ENCODE results near the gene CYP3A4. TPM values are rescaled to one million over a fixed set of nuclear protein-coding genes. Genes with fewer than 3 reads are reported as not detected.

The CYP3A4 gene
- total and polyA plus RNA-seq, 4 donors = 0.37 TPM; not detected in 3

GRCh38 chr7:99822731-99823718 is 39.0 kb upstream of the CYP3A4 start:
- no peak overlapping the region for H3K9ac ChIP-seq (ENCODE audit: insufficient read depth in 1 of 2, low read length in 2 of 2)
- H3K36me3 ChIP-seq (ENCODE audit: control insufficient read depth in 4 of 4, insufficient read depth in 4 of 4, low read length in 4 of 4) = no peaks in the 10 kb centered on the region
- 81 to 83% methylated on average over 4 of the region's 4 CpGs for WGBS, 2 donors
- no peak overlapping the region for H3K27ac ChIP-seq (ENCODE audit: low read depth in 1 of 2, low read length in 1 of 2)
- H3K9me3 ChIP-seq (ENCODE audit: control insufficient read depth in 4 of 4, insufficient read depth in 3 of 4, low read length in 3 of 4) = no peaks in the 10 kb centered on the region
- no peak for TF ChIP-seq CTCF (IDR thresholded peaks at IDR 0.05; ENCODE audit: control extremely low read depth, extremely low read depth)
- no peak for DNase-seq
- H3K4me1 ChIP-seq (ENCODE audit: control insufficient read depth in 5 of 5, insufficient read depth in 5 of 5, low read length in 5 of 5) = peaks cover 0 to 3% (median 0%) of the 10 kb centered on the region in 5 donors
- no peak overlapping the region for H3K4me3 ChIP-seq
- no peak for ATAC-seq (ENCODE audit: insufficient read depth, low FRiP score)
- no peaks in the 10 kb centered on the region for H3K27me3 ChIP-seq (ENCODE audit: control insufficient read depth in 3 of 3, insufficient read depth in 3 of 3, low read length in 2 of 3)

- no peak overlapping the region for H3K9ac ChIP-seq (ENCODE audit: insufficient read depth in 1 of 2, low read length in 2 of 2)
- DNase-seq = no peak
- no peaks in the 10 kb centered on the region for H3K27me3 ChIP-seq (ENCODE audit: control insufficient read depth in 3 of 3, insufficient read depth in 3 of 3, low read length in 2 of 3)
- H3K4me3 ChIP-seq = no peak overlapping the region
- ATAC-seq (ENCODE audit: insufficient read depth, low FRiP score) = no peak
- no peak for TF ChIP-seq CTCF (IDR thresholded peaks at IDR 0.05; ENCODE audit: control extremely low read depth, extremely low read depth)
- no peak overlapping the region for H3K27ac ChIP-seq (ENCODE audit: low read depth in 1 of 2, low read length in 1 of 2)
- no peaks in the 10 kb centered on the region for H3K9me3 ChIP-seq (ENCODE audit: control insufficient read depth in 4 of 4, insufficient read depth in 3 of 4, low read length in 3 of 4)
- 87 to 94% methylated on average over 2 of the region's 2 CpGs for WGBS, 2 donors
- peaks cover 0 to 3% (median 0%) of the 10 kb centered on the region in 5 donors for H3K4me1 ChIP-seq (ENCODE audit: control insufficient read depth in 5 of 5, insufficient read depth in 5 of 5, low read length in 5 of 5)
- H3K36me3 ChIP-seq (ENCODE audit: control insufficient read depth in 4 of 4, insufficient read depth in 4 of 4, low read length in 4 of 4) = no peaks in the 10 kb centered on the region
Observed at GRCh38 chr7:99820408-99821027, 36.5 kb upstream of the CYP3A4 start.

GRCh38 chr7:99808766-99809165 is 24.8 kb upstream of the CYP3A4 start:
- 85 to 86% methylated on average over 5 of the region's 5 CpGs for WGBS, 2 donors
- Histone ChIP-seq H3K36me3 (ENCODE audit: control insufficient read depth in 4 of 4, insufficient read depth in 4 of 4, low read length in 4 of 4) (no peaks in the 10 kb centered on the region), H3K27ac (ENCODE audit: low read depth in 1 of 2, low read length in 1 of 2) (no peak overlapping the region), H3K9me3 (ENCODE audit: control insufficient read depth in 4 of 4, insufficient read depth in 3 of 4, low read length in 3 of 4) (peaks cover 0 to 4% (median 1%) of the 10 kb centered on the region in 4 donors), H3K27me3 (ENCODE audit: control insufficient read depth in 3 of 3, insufficient read depth in 3 of 3, low read length in 2 of 3) (no peaks in the 10 kb centered on the region), H3K4me3 (no peak overlapping the region), H3K9ac (ENCODE audit: insufficient read depth in 1 of 2, low read length in 2 of 2) (no peak overlapping the region), H3K4me1 (ENCODE audit: control insufficient read depth in 5 of 5, insufficient read depth in 5 of 5, low read length in 5 of 5) (no peaks in the 10 kb centered on the region)
- DNase-seq (no peak), ATAC-seq (ENCODE audit: insufficient read depth, low FRiP score) (no peak)
- TF ChIP-seq CTCF (IDR thresholded peaks at IDR 0.05; ENCODE audit: control extremely low read depth, extremely low read depth) = no peak

Measured in lung (tissue), 12 donors.